Osteoblast (primary cell): ENCODE data around the gene CAP1. TPM values are rescaled to one million over a fixed set of nuclear protein-coding genes. Genes with fewer than 3 reads are reported as not detected.

Experiments
- DNase-seq: peaks from one replicate; pipeline ENCODE4 v3.0.0; 2011; ENCODE audit warnings: low spot score, mixed read lengths; ENCODE audit not compliant: insufficient read length; ENCODE audit errors: missing footprints
- H2AFZ ChIP-seq: 2 replicates; pipeline ENCODE4 v1.6.0; 2011; ENCODE audit warnings: mild to moderate bottlenecking, low read length
- H3K27ac ChIP-seq: 2 replicates; pipeline ENCODE4 v1.5.1; 2011; ENCODE audit warnings: mild to moderate bottlenecking, low read depth, low read length, moderate library complexity
- H3K27me3 ChIP-seq: 2 replicates; pipeline ENCODE4 v1.6.0; 2012; ENCODE audit warnings: mild to moderate bottlenecking, control low read depth, inconsistent platforms, low read length, moderate library complexity; ENCODE audit not compliant: insufficient read depth
- H3K36me3 ChIP-seq: 2 replicates; pipeline ENCODE4 v1.5.1; 2011; ENCODE audit warnings: mild to moderate bottlenecking, low read length, control low read depth, moderate library complexity; ENCODE audit not compliant: insufficient read depth
- H3K4me1 ChIP-seq: 2 replicates; pipeline ENCODE4 v1.5.1; 2011; ENCODE audit warnings: mild to moderate bottlenecking, low read length, control low read depth, moderate library complexity; ENCODE audit not compliant: insufficient read depth
- H3K4me2 ChIP-seq: 2 replicates; pipeline ENCODE4 v1.6.0; 2011; ENCODE audit warnings: mild to moderate bottlenecking, low read length; ENCODE audit not compliant: insufficient read depth
- H3K4me3 ChIP-seq: fragments of 200-600 bp; sonication (generic); 3 replicates; pipeline ENCODE4 v1.5.1; 2012; ENCODE audit warnings: mild to moderate bottlenecking, low read length, inconsistent platforms; ENCODE audit not compliant: insufficient read depth
- H3K79me2 ChIP-seq: 2 replicates; pipeline ENCODE4 v1.6.0; 2012; ENCODE audit warnings: mild to moderate bottlenecking, low read length, control low read depth, inconsistent platforms; ENCODE audit not compliant: insufficient read depth
- H3K9me3 ChIP-seq: 2 replicates; pipeline ENCODE4 v1.5.1; 2011; ENCODE audit warnings: low read depth, low read length, control low read depth
- H4K20me1 ChIP-seq: 2 replicates; pipeline ENCODE4 v1.6.0; 2012; ENCODE audit warnings: mild to moderate bottlenecking, low read length, control low read depth; ENCODE audit not compliant: insufficient read depth
- total RNA-seq: library from RNA; depleted of rRNA; stranded (reverse); fragments of >200 nt; gene quantifications from 2 replicates; pipeline ENCODE4 v1.2.3, GENCODE V29; 2012
- TF ChIP-seq, protein P1 (sequence below): IDR thresholded peaks from 2 replicates; pipeline ENCODE4 v1.5.1; 2011; ENCODE audit warnings: mild to moderate bottlenecking, low read depth, low read length, moderate library complexity; ENCODE audit errors: extremely low read depth

CAP1 gene
- total RNA-seq, 1 donor: 390 TPM

DNA sequence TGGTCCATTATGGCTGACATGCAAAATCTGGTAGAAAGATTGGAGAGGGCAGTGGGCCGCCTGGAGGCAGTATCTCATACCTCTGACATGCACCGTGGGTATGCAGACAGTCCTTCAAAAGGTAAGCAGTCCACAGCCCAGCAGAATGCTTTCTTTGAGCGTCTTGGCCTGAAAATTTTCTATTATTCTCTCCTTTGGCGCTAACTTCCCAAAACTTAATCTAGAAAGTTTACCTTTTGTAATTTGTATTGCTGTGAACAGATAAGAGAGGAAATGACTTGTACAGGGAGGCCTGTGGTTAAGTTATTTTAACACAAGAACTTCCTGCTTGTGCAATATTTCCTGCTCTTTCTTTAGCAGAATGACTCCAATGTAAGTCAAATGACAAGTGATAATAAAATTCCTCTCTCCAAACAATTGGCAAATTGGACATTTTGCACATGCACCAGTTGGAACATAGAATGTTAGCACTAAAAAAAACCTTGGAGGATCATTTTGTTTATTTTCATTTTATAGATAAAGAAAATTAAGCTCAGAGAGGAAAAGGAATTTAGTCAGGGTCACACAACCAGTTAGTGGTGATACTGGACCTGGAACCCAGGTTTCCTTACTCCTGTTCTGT, 18.9 kb downstream of the CAP1 start:
- TF ChIP-seq, protein P1, sequence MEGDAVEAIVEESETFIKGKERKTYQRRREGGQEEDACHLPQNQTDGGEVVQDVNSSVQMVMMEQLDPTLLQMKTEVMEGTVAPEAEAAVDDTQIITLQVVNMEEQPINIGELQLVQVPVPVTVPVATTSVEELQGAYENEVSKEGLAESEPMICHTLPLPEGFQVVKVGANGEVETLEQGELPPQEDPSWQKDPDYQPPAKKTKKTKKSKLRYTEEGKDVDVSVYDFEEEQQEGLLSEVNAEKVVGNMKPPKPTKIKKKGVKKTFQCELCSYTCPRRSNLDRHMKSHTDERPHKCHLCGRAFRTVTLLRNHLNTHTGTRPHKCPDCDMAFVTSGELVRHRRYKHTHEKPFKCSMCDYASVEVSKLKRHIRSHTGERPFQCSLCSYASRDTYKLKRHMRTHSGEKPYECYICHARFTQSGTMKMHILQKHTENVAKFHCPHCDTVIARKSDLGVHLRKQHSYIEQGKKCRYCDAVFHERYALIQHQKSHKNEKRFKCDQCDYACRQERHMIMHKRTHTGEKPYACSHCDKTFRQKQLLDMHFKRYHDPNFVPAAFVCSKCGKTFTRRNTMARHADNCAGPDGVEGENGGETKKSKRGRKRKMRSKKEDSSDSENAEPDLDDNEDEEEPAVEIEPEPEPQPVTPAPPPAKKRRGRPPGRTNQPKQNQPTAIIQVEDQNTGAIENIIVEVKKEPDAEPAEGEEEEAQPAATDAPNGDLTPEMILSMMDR: no peak
- H3K9me3 ChIP-seq: no peaks in the 10 kb centered on the region
- H3K4me3 ChIP-seq: no peak overlapping the region
- peaks cover 58% of the 10 kb centered on the region for H4K20me1 ChIP-seq
- peaks cover 86% of the 10 kb centered on the region for H3K79me2 ChIP-seq
- H3K4me2 ChIP-seq: no peak overlapping the region
- no peak overlapping the region for H2AFZ ChIP-seq
- peak overlapping the region; percentile 29 for H3K27ac ChIP-seq
- peaks cover 58% of the 10 kb centered on the region for H3K36me3 ChIP-seq
- DNase-seq: no peak
- H3K4me1 ChIP-seq: peaks cover 27% of the 10 kb centered on the region
- no peaks in the 10 kb centered on the region for H3K27me3 ChIP-seq

DNA sequence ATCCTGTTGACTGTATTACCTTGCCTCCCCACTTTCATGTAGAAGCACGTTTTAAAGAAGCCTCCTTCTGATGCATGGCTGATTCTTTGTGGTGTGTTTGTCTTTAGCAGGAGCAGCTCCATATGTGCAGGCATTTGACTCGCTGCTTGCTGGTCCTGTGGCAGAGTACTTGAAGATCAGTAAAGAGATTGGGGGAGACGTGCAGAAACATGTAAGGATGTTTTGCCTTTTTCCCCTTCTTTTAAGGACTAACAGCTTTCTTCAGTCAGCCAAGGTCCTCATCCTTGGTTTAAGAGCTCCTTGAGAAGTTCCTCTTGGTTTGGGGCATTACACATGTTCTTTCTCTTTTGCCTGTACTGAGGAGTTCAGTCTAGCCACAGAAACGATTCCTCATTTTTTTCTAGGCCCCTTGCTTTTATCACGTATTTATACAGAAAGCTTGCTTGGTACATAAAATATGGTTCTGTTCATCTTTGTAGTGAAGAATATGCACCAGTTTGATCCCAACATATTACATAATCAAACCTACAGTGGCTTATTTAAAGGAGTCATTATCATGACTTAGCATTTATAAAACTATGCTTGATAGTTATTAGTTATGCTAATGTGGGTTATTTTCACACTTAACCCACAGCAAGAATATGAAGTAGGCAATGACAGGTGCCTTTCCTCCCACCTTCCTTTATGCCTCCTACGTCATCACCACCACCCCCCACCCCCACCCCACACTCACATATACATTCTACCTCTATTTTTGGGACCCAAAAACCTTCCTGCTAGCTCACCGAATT, 19.6 kb downstream of the CAP1 start:
- H3K4me1 ChIP-seq: peaks cover 27% of the 10 kb centered on the region
- H2AFZ ChIP-seq: no peak overlapping the region
- no peak overlapping the region for H3K27ac ChIP-seq
- DNase-seq: no peak
- no peak overlapping the region for H3K4me2 ChIP-seq
- H3K4me3 ChIP-seq: no peak overlapping the region
- peaks cover 65% of the 10 kb centered on the region for H3K36me3 ChIP-seq
- TF ChIP-seq, protein P1: no peak
- peaks cover 82% of the 10 kb centered on the region for H3K79me2 ChIP-seq
- peaks cover 52% of the 10 kb centered on the region for H4K20me1 ChIP-seq
- H3K9me3 ChIP-seq: no peaks in the 10 kb centered on the region
- no peaks in the 10 kb centered on the region for H3K27me3 ChIP-seq

DNA sequence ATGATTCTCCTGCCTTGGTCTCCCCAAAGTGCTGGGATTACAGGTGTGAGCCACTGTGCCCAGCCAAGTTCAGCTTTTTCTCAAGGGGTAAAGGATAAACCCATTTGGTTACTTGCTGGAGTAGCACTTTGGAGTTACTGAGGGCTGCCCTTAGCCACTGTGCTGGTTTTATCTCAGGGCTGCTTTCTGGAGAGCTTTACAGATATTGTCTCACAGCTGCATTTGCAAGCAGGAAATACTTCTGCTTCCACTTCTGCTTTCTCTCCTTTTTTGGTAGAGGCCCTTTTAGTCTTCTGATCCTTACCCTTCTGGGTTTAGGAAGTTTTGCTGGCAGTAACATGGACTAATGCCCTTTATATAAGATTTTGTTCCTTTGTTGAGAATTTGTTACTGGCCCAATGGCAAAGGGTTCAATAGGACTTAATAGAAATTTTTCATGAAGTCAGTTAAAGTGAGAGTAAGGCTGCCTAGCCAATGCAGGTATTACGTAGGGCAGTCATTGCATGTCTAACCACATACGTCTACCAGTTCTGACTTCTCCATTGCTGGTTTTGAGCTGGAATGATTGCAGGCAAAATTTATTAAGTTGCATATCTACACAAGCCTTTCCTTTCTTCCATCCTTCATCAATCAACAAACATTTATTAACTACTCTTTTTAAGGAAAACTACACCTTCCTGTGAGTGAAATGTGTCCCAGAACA, 24.4 kb downstream of the CAP1 start:
- Histone ChIP-seq H3K4me2 (no peak overlapping the region), H3K27me3 (no peaks in the 10 kb centered on the region), H3K4me1 (peaks cover 1% of the 10 kb centered on the region), H4K20me1 (peaks cover 10% of the 10 kb centered on the region), H2AFZ (no peak overlapping the region), H3K9me3 (no peaks in the 10 kb centered on the region), H3K4me3 (no peak overlapping the region), H3K27ac (no peak overlapping the region), H3K36me3 (peaks cover 91% of the 10 kb centered on the region), H3K79me2 (peaks cover 51% of the 10 kb centered on the region)
- TF ChIP-seq, protein P1: no peak
- DNase-seq: no peak

DNA sequence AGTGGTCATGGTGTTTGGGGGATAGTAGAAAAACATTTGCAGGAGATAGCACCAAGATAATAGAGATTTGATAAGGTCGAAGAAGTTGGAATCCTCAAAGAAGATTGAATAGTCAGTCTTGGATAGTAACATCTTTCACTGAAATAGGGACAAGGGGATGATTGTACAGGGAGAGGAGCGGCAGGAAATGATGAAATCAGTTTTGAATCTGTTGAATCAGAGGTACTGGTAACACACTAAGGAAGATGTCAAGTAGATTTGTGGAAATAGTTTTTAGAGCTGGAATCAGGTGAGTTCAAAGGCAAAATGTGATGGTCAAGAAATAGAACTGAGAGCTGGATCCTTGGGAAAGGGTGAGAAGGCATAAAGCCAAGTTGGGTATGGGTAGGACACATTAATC, 26.5 kb downstream of the CAP1 start:
- Histone ChIP-seq H3K9me3 (no peaks in the 10 kb centered on the region), H3K4me3 (no peak overlapping the region), H3K4me1 (no peaks in the 10 kb centered on the region), H3K27me3 (no peaks in the 10 kb centered on the region), H3K79me2 (peaks cover 34% of the 10 kb centered on the region), H3K4me2 (no peak overlapping the region), H3K36me3 (peaks cover 90% of the 10 kb centered on the region), H4K20me1 (peaks cover 13% of the 10 kb centered on the region), H2AFZ (no peak overlapping the region), H3K27ac (peak overlapping the region; percentile 30)
- TF ChIP-seq, protein P1: no peak
- DNase-seq: no peak
